Osteoblast (primary cell): ENCODE measurements around the gene SPN. TPM values are rescaled to one million over a fixed set of nuclear protein-coding genes. Genes with fewer than 3 reads are reported as not detected.
A peak's percentile ranks its signal among the peaks of the same experiment; 100 is the strongest.

Source experiments
- DNase-seq: peaks from one replicate; pipeline ENCODE4 v3.0.0; 2011; ENCODE audit warnings: low spot score, mixed read lengths; ENCODE audit not compliant: insufficient read length; ENCODE audit errors: missing footprints
- H2AFZ ChIP-seq: 2 replicates; pipeline ENCODE4 v1.6.0; 2011; ENCODE audit warnings: mild to moderate bottlenecking, low read length
- H3K27ac ChIP-seq: 2 replicates; pipeline ENCODE4 v1.5.1; 2011; ENCODE audit warnings: mild to moderate bottlenecking, low read depth, low read length, moderate library complexity
- H3K27me3 ChIP-seq: 2 replicates; pipeline ENCODE4 v1.6.0; 2012; ENCODE audit warnings: mild to moderate bottlenecking, control low read depth, inconsistent platforms, low read length, moderate library complexity; ENCODE audit not compliant: insufficient read depth
- H3K36me3 ChIP-seq: 2 replicates; pipeline ENCODE4 v1.5.1; 2011; ENCODE audit warnings: mild to moderate bottlenecking, low read length, control low read depth, moderate library complexity; ENCODE audit not compliant: insufficient read depth
- H3K4me1 ChIP-seq: 2 replicates; pipeline ENCODE4 v1.5.1; 2011; ENCODE audit warnings: mild to moderate bottlenecking, low read length, control low read depth, moderate library complexity; ENCODE audit not compliant: insufficient read depth
- H3K4me2 ChIP-seq: 2 replicates; pipeline ENCODE4 v1.6.0; 2011; ENCODE audit warnings: mild to moderate bottlenecking, low read length; ENCODE audit not compliant: insufficient read depth
- H3K4me3 ChIP-seq: fragments of 200-600 bp; sonication (generic); 3 replicates; pipeline ENCODE4 v1.5.1; 2012; ENCODE audit warnings: mild to moderate bottlenecking, low read length, inconsistent platforms; ENCODE audit not compliant: insufficient read depth
- H3K79me2 ChIP-seq: 2 replicates; pipeline ENCODE4 v1.6.0; 2012; ENCODE audit warnings: mild to moderate bottlenecking, low read length, control low read depth, inconsistent platforms; ENCODE audit not compliant: insufficient read depth
- H3K9me3 ChIP-seq: 2 replicates; pipeline ENCODE4 v1.5.1; 2011; ENCODE audit warnings: low read depth, low read length, control low read depth
- H4K20me1 ChIP-seq: 2 replicates; pipeline ENCODE4 v1.6.0; 2012; ENCODE audit warnings: mild to moderate bottlenecking, low read length, control low read depth; ENCODE audit not compliant: insufficient read depth
- CTCF ChIP-seq: IDR thresholded peaks from 2 replicates; pipeline ENCODE4 v1.5.1; 2011; ENCODE audit warnings: mild to moderate bottlenecking, low read depth, low read length, moderate library complexity; ENCODE audit errors: extremely low read depth
- total RNA-seq: library from RNA; depleted of rRNA; stranded (reverse); fragments of >200 nt; gene quantifications from 2 replicates; pipeline ENCODE4 v1.2.3, GENCODE V29; 2012

The SPN gene
- total RNA-seq, 1 donor: under 0.01 TPM

- Histone ChIP-seq H3K27me3 (no peaks in the 10 kb centered on the region), H3K27ac (no peak overlapping the region), H3K9me3 (no peaks in the 10 kb centered on the region), H3K4me1 (no peaks in the 10 kb centered on the region), H3K36me3 (no peaks in the 10 kb centered on the region), H3K79me2 (no peaks in the 10 kb centered on the region), H3K4me3 (no peak overlapping the region), H3K4me2 (no peak overlapping the region), H2AFZ (no peak overlapping the region), H4K20me1 (no peaks in the 10 kb centered on the region)
- no peak for DNase-seq
- TF ChIP-seq CTCF: no peak
Observed at GRCh38 chr16:29668267-29668666, 5.2 kb downstream of the SPN start.

- DNase-seq: peak; percentile 3
Observed at GRCh38 chr16:29673501-29673900, 10.5 kb downstream of the SPN start.

GRCh38 chr16:29674188-29674587 is 11.1 kb downstream of the SPN start:
- TF ChIP-seq CTCF: no peak
- Histone ChIP-seq H3K79me2 (no peaks in the 10 kb centered on the region), H3K4me2 (peak overlapping the region; percentile 32), H2AFZ (peak overlapping the region; percentile 56), H3K27me3 (no peaks in the 10 kb centered on the region), H3K9me3 (no peaks in the 10 kb centered on the region), H3K36me3 (no peaks in the 10 kb centered on the region), H3K27ac (no peak overlapping the region), H3K4me3 (no peak overlapping the region), H3K4me1 (no peaks in the 10 kb centered on the region), H4K20me1 (no peaks in the 10 kb centered on the region)
- DNase-seq: no peak

More at GRCh38 chr16:29673501-29673900, 10.5 kb downstream of the SPN start:
- TF ChIP-seq CTCF: no peak
- Histone ChIP-seq H2AFZ (no peak overlapping the region), H3K27me3 (no peaks in the 10 kb centered on the region), H3K27ac (no peak overlapping the region), H3K4me1 (no peaks in the 10 kb centered on the region), H3K4me3 (no peak overlapping the region), H3K9me3 (no peaks in the 10 kb centered on the region), H4K20me1 (no peaks in the 10 kb centered on the region), H3K36me3 (no peaks in the 10 kb centered on the region), H3K79me2 (no peaks in the 10 kb centered on the region), H3K4me2 (no peak overlapping the region)

- no peak for TF ChIP-seq CTCF
- no peaks in the 10 kb centered on the region for H3K9me3 ChIP-seq
- H3K4me2 ChIP-seq: no peak overlapping the region
- H3K27ac ChIP-seq: no peak overlapping the region
- H3K27me3 ChIP-seq: no peaks in the 10 kb centered on the region
- DNase-seq: peak; percentile 87
- H3K4me3 ChIP-seq: no peak overlapping the region
- peaks cover 2% of the 10 kb centered on the region for H4K20me1 ChIP-seq
- H3K79me2 ChIP-seq: no peaks in the 10 kb centered on the region
- no peaks in the 10 kb centered on the region for H3K36me3 ChIP-seq
- no peak overlapping the region for H2AFZ ChIP-seq
- peaks cover 3% of the 10 kb centered on the region for H3K4me1 ChIP-seq
Observed at GRCh38 chr16:29675811-29676643, 13.0 kb downstream of the SPN start.
